C4-2B (cell line): ENCODE data around the gene FLT4.

Experiments used
- CTCF ChIP-seq: fragments of 450-650 bp; conservative IDR thresholded peaks from 2 replicates; pipeline ENCODE4 v1.5.1; 2017; ENCODE audit warnings: mild to moderate bottlenecking
- ZFX ChIP-seq: fragments of 450-650 bp; IDR thresholded peaks from 2 replicates; pipeline ENCODE4 v1.6.1; 2017

- TF ChIP-seq CTCF (no peak), ZFX (no peak)
Observed at GRCh38 chr5:180594311-180595045, 54.9 kb downstream of the FLT4 start.
